Mesodermal cell (in vitro differentiated cells): Measurements from ENCODE around the gene PAM16.

Experiments used
- H3K27ac ChIP-seq: 2 replicates; pipeline ENCODE4 v1.7.0; 2013; ENCODE audit warnings: mild to moderate bottlenecking, low read depth, low read length, moderate library complexity; ENCODE audit not compliant: severe bottlenecking
- H3K36me3 ChIP-seq: 2 replicates; pipeline ENCODE4 v1.7.1; 2013; ENCODE audit warnings: mild to moderate bottlenecking, low read length, moderate library complexity; ENCODE audit not compliant: control insufficient read depth, insufficient read depth
- H3K4me1 ChIP-seq: one replicate; pipeline ENCODE4 v1.7.1; 2013; ENCODE audit warnings: mild to moderate bottlenecking, low read length; ENCODE audit not compliant: insufficient read depth, control insufficient read depth, poor library complexity, severe bottlenecking
- H3K4me3 ChIP-seq: 2 replicates; pipeline ENCODE4 v1.7.0; 2013; ENCODE audit warnings: low read length, control low read depth, mild to moderate bottlenecking; ENCODE audit not compliant: insufficient read depth, poor library complexity, severe bottlenecking; ENCODE audit errors: extremely low read depth
- H3K9me3 ChIP-seq: 2 replicates; pipeline ENCODE4 v1.7.1; 2013; ENCODE audit warnings: mild to moderate bottlenecking, low read length, moderate library complexity; ENCODE audit not compliant: control insufficient read depth
- WGBS, 2 experiments: methylation state at CpG; one replicate each; pipeline ENCODE4 v1.1.5; 2013; ENCODE audit warnings: missing lambda C conversion rate in 2 of 2; ENCODE audit not compliant: insufficient coverage in 2 of 2; 5-methylcytosine and 5-hydroxymethylcytosine counted together

PAM16 gene

GRCh38 chr16:4322121-4323052 lies 28.7 kb downstream of the PAM16 start:
- no peak overlapping the region for H3K4me3 ChIP-seq
- WGBS, 2 experiments: 95 to 96% methylated on average over 21 to 27 of the region's 30 CpGs

GRCh38 chr16:4321286-4322120 lies 29.6 kb downstream of the PAM16 start:
- Histone ChIP-seq H3K36me3 (no peaks in the 10 kb centered on the region), H3K27ac (no peak overlapping the region), H3K9me3 (no peaks in the 10 kb centered on the region), H3K4me1 (peaks cover 59% of the 10 kb centered on the region), H3K4me3 (no peak overlapping the region)
- WGBS, 2 experiments: 92 to 98% methylated on average over 15 to 16 of the region's 19 CpGs

More at GRCh38 chr16:4322121-4323052, 28.7 kb downstream of the PAM16 start:
- Histone ChIP-seq H3K36me3 (no peaks in the 10 kb centered on the region), H3K27ac (no peak overlapping the region), H3K4me1 (peaks cover 57% of the 10 kb centered on the region), H3K9me3 (no peaks in the 10 kb centered on the region)

- peaks cover 57% of the 10 kb centered on the region for H3K4me1 ChIP-seq
- 79 to 95% methylated on average over 11 to 16 of the region's 16 CpGs for WGBS, 2 experiments
- H3K27ac ChIP-seq: no peak overlapping the region
- H3K36me3 ChIP-seq: no peaks in the 10 kb centered on the region
- H3K9me3 ChIP-seq: no peaks in the 10 kb centered on the region
- H3K4me3 ChIP-seq: no peak overlapping the region
These were observed 30.5 kb downstream of the PAM16 start for GRCh38 chr16:4320571-4321137.

GRCh38 chr16:4319454-4320421 lies 31.4 kb downstream of the PAM16 start:
- WGBS, 2 experiments: 88 to 92% methylated on average over 28 to 31 of the region's 37 CpGs
- no peak overlapping the region for H3K4me3 ChIP-seq
- H3K36me3 ChIP-seq: no peaks in the 10 kb centered on the region
- peaks cover 57% of the 10 kb centered on the region for H3K4me1 ChIP-seq
- no peaks in the 10 kb centered on the region for H3K9me3 ChIP-seq
- H3K27ac ChIP-seq: no peak overlapping the region

- Histone ChIP-seq H3K9me3 (no peaks in the 10 kb centered on the region), H3K4me1 (peaks cover 51% of the 10 kb centered on the region), H3K4me3 (no peak overlapping the region), H3K27ac (no peak overlapping the region), H3K36me3 (no peaks in the 10 kb centered on the region)
- WGBS, 2 experiments: 85 to 89% methylated on average over 2 to 3 of the region's 5 CpGs
These were observed 32.2 kb downstream of the PAM16 start for GRCh38 chr16:4318967-4319366.

GRCh38 chr16:4318451-4318910 lies 32.6 kb downstream of the PAM16 start:
- no peak overlapping the region for H3K4me3 ChIP-seq
- H3K36me3 ChIP-seq: no peaks in the 10 kb centered on the region
- WGBS, 2 experiments: 63 to 87% methylated on average over 6 to 7 of the region's 13 CpGs
- no peak overlapping the region for H3K27ac ChIP-seq
- peaks cover 46% of the 10 kb centered on the region for H3K4me1 ChIP-seq
- no peaks in the 10 kb centered on the region for H3K9me3 ChIP-seq

- peaks cover 40% of the 10 kb centered on the region for H3K4me1 ChIP-seq
- H3K4me3 ChIP-seq: peak overlapping the region; percentile 67
- no peaks in the 10 kb centered on the region for H3K36me3 ChIP-seq
- H3K9me3 ChIP-seq: no peaks in the 10 kb centered on the region
- H3K27ac ChIP-seq: no peak overlapping the region
- 67 to 89% methylated on average over 7 to 10 of the region's 12 CpGs for WGBS, 2 experiments
These were observed 33.3 kb downstream of the PAM16 start for GRCh38 chr16:4317532-4318450.

- 28 to 42% methylated on average over 17 to 19 of the region's 20 CpGs for WGBS, 2 experiments
- Histone ChIP-seq H3K4me1 (peaks cover 40% of the 10 kb centered on the region), H3K27ac (no peak overlapping the region), H3K4me3 (peak overlapping the region; percentile 67), H3K36me3 (no peaks in the 10 kb centered on the region), H3K9me3 (no peaks in the 10 kb centered on the region)
These were observed 34.1 kb downstream of the PAM16 start for GRCh38 chr16:4316864-4317531.
